Neutrophil (primary cell): ENCODE results near the gene PROSER3.

Source experiments
- H3K27ac ChIP-seq: fragments of 200-600 bp; sonication (generic); 2 replicates; pipeline ENCODE4 v1.5.1; 2016; ENCODE audit warnings: mild to moderate bottlenecking, moderate library complexity
- H3K27me3 ChIP-seq: fragments of 200-600 bp; sonication (generic); 2 replicates; pipeline ENCODE4 v1.6.0; 2016; ENCODE audit warnings: mild to moderate bottlenecking
- H3K36me3 ChIP-seq: fragments of 200-600 bp; sonication (generic); 2 replicates; pipeline ENCODE4 v1.5.1; 2017
- H3K4me1 ChIP-seq, 2 experiments: fragments of 200-600 bp in 1 of 2; sonication (generic) in 1 of 2; 1 replicate in 1 of 2; 2 replicates in 1 of 2; pipeline versions ENCODE4 v1.5.1 to v1.6.1; 2013 to 2016; ENCODE audit warnings: low read depth in 1 of 2, low read length in 1 of 2, mild to moderate bottlenecking in 1 of 2, moderate library complexity in 1 of 2; ENCODE audit not compliant: control insufficient read depth in 1 of 2, insufficient read depth in 1 of 2
- H3K4me3 ChIP-seq, 2 experiments: fragments of 200-600 bp in 1 of 2; sonication (generic) in 1 of 2; 1 replicate in 1 of 2; 2 replicates in 1 of 2; pipeline ENCODE4 v1.5.1; 2013 to 2016; ENCODE audit warnings: low read depth in 1 of 2, low read length in 1 of 2, mild to moderate bottlenecking in 1 of 2, moderate library complexity in 1 of 2
- H3K9me3 ChIP-seq: fragments of 200-600 bp; sonication (generic); 2 replicates; pipeline ENCODE4 v1.5.1; 2016
- CTCF ChIP-seq: fragments of 200-600 bp; sonication (generic); IDR thresholded peaks from 2 replicates; pipeline ENCODE4 v1.5.1; 2016; ENCODE audit warnings: antibody characterized with exemption

Gene PROSER3

GRCh38 chr19:35733180-35734125, 24.5 kb upstream of the PROSER3 start:
- H3K27me3 ChIP-seq, result no peaks in the 10 kb centered on the region

DNA sequence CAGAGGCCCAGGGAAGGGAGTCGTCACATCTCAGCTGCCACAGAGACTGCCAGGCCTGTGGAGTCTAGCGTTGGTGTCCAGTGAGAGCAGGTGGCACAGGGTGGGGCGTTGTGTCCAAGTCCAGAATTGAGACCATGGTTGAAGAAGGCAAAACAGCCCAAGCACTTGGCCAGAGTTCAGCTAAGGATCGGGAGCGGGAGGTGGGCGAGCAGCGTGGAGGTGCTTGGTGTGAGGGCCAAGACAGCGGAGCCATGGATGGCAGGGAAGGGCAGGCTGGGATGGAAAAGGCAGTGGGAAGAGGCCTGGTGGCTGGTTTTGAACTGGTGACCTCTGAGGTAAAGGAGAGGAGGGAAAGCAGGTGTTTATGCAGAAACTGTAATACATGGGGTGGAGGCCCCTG, 23.7 kb upstream of the PROSER3 start:
- Histone ChIP-seq H3K36me3 (peaks cover 100% of the 10 kb centered on the region), H3K9me3 (no peaks in the 10 kb centered on the region), H3K27me3 (no peaks in the 10 kb centered on the region), H3K4me1 (peaks cover 0 to under 1% of the 10 kb centered on the region in 2 experiments), H3K27ac (no peak overlapping the region), H3K4me3 (no peak overlapping the region)
- no peak for TF ChIP-seq CTCF

More at GRCh38 chr19:35733180-35734125, 24.5 kb upstream of the PROSER3 start:
- Histone ChIP-seq H3K27ac (no peak overlapping the region), H3K9me3 (no peaks in the 10 kb centered on the region), H3K4me1 (no peaks in the 10 kb centered on the region), H3K4me3 (no peak overlapping the region), H3K36me3 (peaks cover 100% of the 10 kb centered on the region)
- no peak for TF ChIP-seq CTCF

- Histone ChIP-seq H3K4me3 (no peak overlapping the region), H3K27me3 (no peaks in the 10 kb centered on the region), H3K27ac (no peak overlapping the region), H3K36me3 (peaks cover 100% of the 10 kb centered on the region), H3K4me1 (peaks cover 5 to 6% of the 10 kb centered on the region in 2 experiments), H3K9me3 (no peaks in the 10 kb centered on the region)
- TF ChIP-seq CTCF, result no peak
Measured at GRCh38 chr19:35734889-35735288, 23.1 kb upstream of the PROSER3 start.

DNA sequence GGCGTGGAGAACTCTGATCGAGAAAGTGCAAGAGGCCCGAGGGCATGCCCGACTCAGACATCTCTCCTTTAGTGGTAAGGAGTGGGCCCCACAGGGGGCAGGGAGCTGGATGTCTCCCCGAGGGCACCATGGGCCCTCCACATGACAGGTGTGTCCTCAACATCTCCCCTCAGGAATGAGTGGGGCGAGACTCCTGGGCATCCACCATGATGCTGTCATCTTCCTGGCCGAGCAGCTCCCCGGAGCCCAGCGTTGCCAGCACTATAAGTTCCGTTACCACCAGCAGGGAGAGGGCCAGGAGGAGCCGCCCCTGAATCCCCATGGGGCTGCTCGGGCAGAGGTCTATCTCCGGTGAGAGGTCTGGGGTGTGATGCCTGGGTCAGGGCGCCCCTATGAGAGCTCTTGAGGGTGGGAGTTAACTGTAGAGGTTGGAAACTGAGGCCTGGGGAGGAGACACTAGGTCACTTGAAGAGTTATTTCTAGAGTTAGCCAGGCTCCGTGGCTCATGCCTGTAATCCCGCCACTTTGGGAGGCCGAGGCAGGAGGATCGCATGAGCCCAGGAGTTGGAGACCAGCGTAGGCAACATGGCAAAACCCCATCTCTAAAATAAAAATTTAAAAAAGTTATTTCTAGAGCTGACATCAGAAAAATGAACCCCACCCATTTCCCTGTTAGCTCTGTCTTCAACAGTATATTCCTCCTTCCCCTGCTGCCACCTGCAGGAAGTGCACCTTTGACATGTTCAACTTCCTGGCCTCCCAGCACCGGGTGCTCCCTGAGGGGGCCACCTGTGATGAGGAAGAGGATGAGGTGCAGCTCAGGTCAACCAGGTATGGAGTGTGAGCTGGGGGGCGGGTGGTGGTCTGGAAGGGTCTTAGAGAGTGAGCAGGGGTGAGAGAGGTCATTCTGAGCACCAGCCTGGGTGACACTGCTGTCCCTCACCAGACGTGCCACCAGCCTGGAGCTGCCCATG, 20.8 kb upstream of the PROSER3 start:
- Histone ChIP-seq H3K4me3 (no peak overlapping the region), H3K9me3 (no peaks in the 10 kb centered on the region), H3K36me3 (peaks cover 77% of the 10 kb centered on the region), H3K4me1 (peaks cover 26 to 29% of the 10 kb centered on the region in 2 experiments), H3K27me3 (no peaks in the 10 kb centered on the region), H3K27ac (peak overlapping the region; percentile 19)
- no peak for TF ChIP-seq CTCF

DNA sequence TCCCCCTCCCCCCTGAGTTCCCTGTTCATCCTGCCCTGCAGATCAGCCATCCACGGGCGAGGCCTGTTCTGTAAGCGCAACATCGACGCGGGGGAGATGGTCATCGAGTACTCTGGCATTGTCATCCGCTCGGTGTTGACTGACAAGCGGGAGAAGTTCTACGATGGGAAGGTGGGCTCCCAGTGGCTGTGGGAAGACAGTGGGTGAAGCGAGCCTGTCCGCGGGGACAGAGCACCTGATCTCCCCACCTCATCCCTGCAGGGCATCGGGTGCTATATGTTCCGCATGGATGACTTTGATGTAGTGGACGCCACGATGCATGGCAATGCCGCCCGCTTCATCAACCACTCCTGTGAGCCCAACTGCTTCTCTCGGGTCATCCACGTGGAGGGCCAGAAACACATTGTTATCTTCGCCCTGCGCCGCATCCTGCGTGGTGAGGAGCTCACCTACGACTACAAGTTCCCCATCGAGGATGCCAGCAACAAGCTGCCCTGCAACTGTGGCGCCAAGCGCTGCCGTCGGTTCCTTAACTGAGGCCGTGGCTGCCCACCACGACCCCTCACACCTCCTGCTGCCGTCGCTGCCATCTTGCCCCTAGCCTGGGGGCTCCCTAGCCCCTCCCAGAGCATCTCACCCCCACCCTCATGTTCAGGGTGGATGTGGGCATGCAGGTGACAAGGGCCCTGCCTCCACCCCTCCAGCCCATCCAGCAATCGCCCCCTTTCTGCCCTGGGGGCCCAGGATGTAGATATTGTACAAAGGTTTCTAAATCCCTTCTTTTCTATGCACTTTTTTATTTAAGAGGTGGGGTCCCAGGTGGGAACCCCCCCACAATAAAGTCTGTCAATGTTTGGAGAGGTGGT, 19.7 kb upstream of the PROSER3 start:
- no peaks in the 10 kb centered on the region for H3K9me3 ChIP-seq
- no peaks in the 10 kb centered on the region for H3K27me3 ChIP-seq
- peak overlapping the region; percentile 98 for H3K27ac ChIP-seq
- H3K4me3 ChIP-seq, result no peak overlapping the region
- H3K4me1 ChIP-seq, result peaks cover 36 to 39% of the 10 kb centered on the region in 2 experiments
- H3K36me3 ChIP-seq, result peaks cover 66% of the 10 kb centered on the region
- no peak for TF ChIP-seq CTCF
